Ishikawa (cell line): Measurements from ENCODE around the gene NUCKS1.
A peak's percentile ranks its signal among the peaks of the same experiment; 100 is the strongest.

ENCODE experiments used
- CEBPB ChIP-seq: IDR thresholded peaks from 2 replicates; pipeline ENCODE4 v1.6.1; 2012
- EGR1 ChIP-seq: IDR thresholded peaks from 2 replicates; pipeline ENCODE4 v1.6.1; 2012
- EP300 ChIP-seq: IDR thresholded peaks from 2 replicates; pipeline ENCODE4 v1.6.1; 2012; ENCODE audit warnings: borderline replicate concordance
- FOXM1 ChIP-seq: IDR thresholded peaks from 2 replicates; pipeline ENCODE4 v1.6.1; 2012; ENCODE audit warnings: low read depth, borderline replicate concordance
- NFIC ChIP-seq: IDR thresholded peaks from 2 replicates; pipeline ENCODE4 v1.6.1; 2012
- RAD21 ChIP-seq: IDR thresholded peaks from 2 replicates; pipeline ENCODE4 v1.6.1; 2012; ENCODE audit warnings: low read depth
- TAF1 ChIP-seq: IDR thresholded peaks from 2 replicates; pipeline ENCODE4 v1.6.1; 2012; ENCODE audit warnings: low read depth, mild to moderate bottlenecking
- TCF12 ChIP-seq: IDR thresholded peaks from 2 replicates; pipeline ENCODE4 v1.6.1; 2012; ENCODE audit warnings: low read depth
- YY1 ChIP-seq: IDR thresholded peaks from 2 replicates; pipeline ENCODE4 v1.6.1; 2012; ENCODE audit warnings: low read depth
- ZBTB7A ChIP-seq: IDR thresholded peaks from 2 replicates; pipeline ENCODE4 v1.6.1; 2012; ENCODE audit warnings: low read depth
- TF ChIP-seq, protein P1 (sequence below): IDR thresholded peaks from 2 replicates; pipeline ENCODE4 v1.6.1; 2012; ENCODE audit warnings: low read depth, mild to moderate bottlenecking
- TF ChIP-seq, protein P2 (sequence below): IDR thresholded peaks from 2 replicates; pipeline ENCODE4 v1.6.1; 2012

DNA sequence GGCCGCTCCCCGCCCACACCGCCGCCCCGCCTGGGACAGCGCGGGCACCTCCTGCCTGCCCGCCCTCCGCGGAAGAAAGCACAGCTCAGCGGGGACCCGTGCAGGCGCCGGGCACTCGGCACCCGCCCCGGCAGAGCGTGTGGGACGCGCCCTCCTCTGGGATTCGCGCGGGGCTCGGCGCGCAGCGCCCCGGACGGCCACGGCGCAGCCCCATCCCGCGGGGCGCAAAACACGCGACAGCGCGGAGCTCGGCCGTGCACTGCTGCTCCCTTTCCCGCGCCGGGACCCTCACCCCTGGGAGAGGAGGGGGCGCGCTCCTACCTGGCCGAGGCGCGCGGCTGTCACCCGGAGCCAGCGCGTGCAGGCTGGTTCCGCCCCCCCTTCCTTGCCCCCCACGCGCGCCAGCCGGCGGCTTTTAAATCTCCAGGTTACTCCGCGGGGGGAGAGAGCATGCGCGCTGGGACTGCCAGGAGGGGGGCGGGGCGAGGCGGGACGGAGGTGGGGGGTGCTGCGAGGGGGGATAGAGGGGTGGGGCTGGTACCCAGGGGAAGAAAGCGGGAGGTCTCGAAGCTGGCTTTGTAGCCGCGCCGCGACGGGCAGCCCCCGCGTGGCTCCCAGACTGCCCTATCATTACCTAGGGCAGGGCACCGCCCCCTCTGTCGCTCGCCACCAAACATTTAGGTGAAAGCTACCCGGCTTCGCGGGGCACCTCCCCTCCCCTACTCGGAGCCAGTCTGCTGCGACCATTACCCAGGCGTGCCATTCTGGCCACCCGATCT is 69.7 kb downstream of the NUCKS1 start, which contains the start of gene SLC45A3:
- TF ChIP-seq, protein P1, sequence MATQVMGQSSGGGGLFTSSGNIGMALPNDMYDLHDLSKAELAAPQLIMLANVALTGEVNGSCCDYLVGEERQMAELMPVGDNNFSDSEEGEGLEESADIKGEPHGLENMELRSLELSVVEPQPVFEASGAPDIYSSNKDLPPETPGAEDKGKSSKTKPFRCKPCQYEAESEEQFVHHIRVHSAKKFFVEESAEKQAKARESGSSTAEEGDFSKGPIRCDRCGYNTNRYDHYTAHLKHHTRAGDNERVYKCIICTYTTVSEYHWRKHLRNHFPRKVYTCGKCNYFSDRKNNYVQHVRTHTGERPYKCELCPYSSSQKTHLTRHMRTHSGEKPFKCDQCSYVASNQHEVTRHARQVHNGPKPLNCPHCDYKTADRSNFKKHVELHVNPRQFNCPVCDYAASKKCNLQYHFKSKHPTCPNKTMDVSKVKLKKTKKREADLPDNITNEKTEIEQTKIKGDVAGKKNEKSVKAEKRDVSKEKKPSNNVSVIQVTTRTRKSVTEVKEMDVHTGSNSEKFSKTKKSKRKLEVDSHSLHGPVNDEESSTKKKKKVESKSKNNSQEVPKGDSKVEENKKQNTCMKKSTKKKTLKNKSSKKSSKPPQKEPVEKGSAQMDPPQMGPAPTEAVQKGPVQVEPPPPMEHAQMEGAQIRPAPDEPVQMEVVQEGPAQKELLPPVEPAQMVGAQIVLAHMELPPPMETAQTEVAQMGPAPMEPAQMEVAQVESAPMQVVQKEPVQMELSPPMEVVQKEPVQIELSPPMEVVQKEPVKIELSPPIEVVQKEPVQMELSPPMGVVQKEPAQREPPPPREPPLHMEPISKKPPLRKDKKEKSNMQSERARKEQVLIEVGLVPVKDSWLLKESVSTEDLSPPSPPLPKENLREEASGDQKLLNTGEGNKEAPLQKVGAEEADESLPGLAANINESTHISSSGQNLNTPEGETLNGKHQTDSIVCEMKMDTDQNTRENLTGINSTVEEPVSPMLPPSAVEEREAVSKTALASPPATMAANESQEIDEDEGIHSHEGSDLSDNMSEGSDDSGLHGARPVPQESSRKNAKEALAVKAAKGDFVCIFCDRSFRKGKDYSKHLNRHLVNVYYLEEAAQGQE = no peak; the same call in 1 of the 2 replicates
- TF ChIP-seq ZBTB7A (no peak; the same call in 1 of the 2 replicates), EGR1 (no peak), TAF1 (peak; percentile 26; the same call in 1 of the 2 replicates), FOXM1 (peak; percentile 50; the same call in 1 of the 2 replicates), TCF12 (no peak), CEBPB (no peak), EP300 (no peak), NFIC (no peak), YY1 (no peak), RAD21 (no peak)
- TF ChIP-seq, protein P2, sequence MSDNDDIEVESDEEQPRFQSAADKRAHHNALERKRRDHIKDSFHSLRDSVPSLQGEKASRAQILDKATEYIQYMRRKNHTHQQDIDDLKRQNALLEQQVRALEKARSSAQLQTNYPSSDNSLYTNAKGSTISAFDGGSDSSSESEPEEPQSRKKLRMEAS = peak; percentile 55
